Measurements from ENCODE around the gene DOC2A. TPM values are rescaled to one million over a fixed set of nuclear protein-coding genes. Genes with fewer than 3 reads are reported as not detected.

DOC2A gene
- total RNA-seq, 2 donors from 2014 or later: 6.2 to 9.9 TPM

- Mint-ChIP-seq H3K27ac (no peak within 1 kb of the TSS), H3K4me1 (peaks cover 2% of the 10 kb centered on the region), H3K27me3 (ENCODE audit: insufficient read depth) (peaks cover 65% of the 10 kb centered on the region), H3K4me3 (peak within 1 kb of the TSS; percentile 47), H3K9me3 (no peaks in the 10 kb centered on the region), H3K36me3 (ENCODE audit: low read depth) (no peaks in the 10 kb centered on the region)
- TF ChIP-seq, protein P1, sequence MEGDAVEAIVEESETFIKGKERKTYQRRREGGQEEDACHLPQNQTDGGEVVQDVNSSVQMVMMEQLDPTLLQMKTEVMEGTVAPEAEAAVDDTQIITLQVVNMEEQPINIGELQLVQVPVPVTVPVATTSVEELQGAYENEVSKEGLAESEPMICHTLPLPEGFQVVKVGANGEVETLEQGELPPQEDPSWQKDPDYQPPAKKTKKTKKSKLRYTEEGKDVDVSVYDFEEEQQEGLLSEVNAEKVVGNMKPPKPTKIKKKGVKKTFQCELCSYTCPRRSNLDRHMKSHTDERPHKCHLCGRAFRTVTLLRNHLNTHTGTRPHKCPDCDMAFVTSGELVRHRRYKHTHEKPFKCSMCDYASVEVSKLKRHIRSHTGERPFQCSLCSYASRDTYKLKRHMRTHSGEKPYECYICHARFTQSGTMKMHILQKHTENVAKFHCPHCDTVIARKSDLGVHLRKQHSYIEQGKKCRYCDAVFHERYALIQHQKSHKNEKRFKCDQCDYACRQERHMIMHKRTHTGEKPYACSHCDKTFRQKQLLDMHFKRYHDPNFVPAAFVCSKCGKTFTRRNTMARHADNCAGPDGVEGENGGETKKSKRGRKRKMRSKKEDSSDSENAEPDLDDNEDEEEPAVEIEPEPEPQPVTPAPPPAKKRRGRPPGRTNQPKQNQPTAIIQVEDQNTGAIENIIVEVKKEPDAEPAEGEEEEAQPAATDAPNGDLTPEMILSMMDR (conservative IDR thresholded peaks at IDR 0.05): no peak
- 2% methylated on average over 25 of the region's 27 CpGs; no CpG with 5 or more reads in 1 of the 2 experiments for WGBS, 2 experiments (ENCODE audit: insufficient coverage in 1 of 2, insufficient read length in 1 of 2)
- peak within 1 kb of the TSS; percentile 45 for H3K4me3 ChIP-seq (ENCODE audit: low read length)
- H3K4me1 ChIP-seq (ENCODE audit: control insufficient read depth, insufficient read depth, low read length): no peaks in the 10 kb centered on the region
- no peaks in the 10 kb centered on the region for H3K36me3 ChIP-seq (ENCODE audit: control insufficient read depth, insufficient read depth, low read length)
- H3K27me3 ChIP-seq (ENCODE audit: control insufficient read depth, insufficient read depth, low read length, poor library complexity, severe bottlenecking): peaks cover 35% of the 10 kb centered on the region
- no peak within 1 kb of the TSS for H3K9ac ChIP-seq (ENCODE audit: extremely low read depth, low read length, poor library complexity, severe bottlenecking)
- H3K9me3 ChIP-seq (ENCODE audit: control insufficient read depth, low read length): no peaks in the 10 kb centered on the region
- DNase-seq: peak; percentile 81
- H3K27ac ChIP-seq (ENCODE audit: low read depth, low read length): no peak within 1 kb of the TSS
Measured at GRCh38 chr16:30030841-30031413, 20.1 kb upstream of the DOC2A start, which contains the start of gene TLCD3B. TSS of gene TLCD3B (minus strand) at chr16:30031271. CDS start at chr16:30030527, 744 bp downstream.

- Mint-ChIP-seq H3K9me3 (no peaks in the 10 kb centered on the region), H3K27ac (no peak overlapping the region)
Measured at GRCh38 chr16:30030011-30030685, 19.3 kb upstream of the DOC2A start.

DNA sequence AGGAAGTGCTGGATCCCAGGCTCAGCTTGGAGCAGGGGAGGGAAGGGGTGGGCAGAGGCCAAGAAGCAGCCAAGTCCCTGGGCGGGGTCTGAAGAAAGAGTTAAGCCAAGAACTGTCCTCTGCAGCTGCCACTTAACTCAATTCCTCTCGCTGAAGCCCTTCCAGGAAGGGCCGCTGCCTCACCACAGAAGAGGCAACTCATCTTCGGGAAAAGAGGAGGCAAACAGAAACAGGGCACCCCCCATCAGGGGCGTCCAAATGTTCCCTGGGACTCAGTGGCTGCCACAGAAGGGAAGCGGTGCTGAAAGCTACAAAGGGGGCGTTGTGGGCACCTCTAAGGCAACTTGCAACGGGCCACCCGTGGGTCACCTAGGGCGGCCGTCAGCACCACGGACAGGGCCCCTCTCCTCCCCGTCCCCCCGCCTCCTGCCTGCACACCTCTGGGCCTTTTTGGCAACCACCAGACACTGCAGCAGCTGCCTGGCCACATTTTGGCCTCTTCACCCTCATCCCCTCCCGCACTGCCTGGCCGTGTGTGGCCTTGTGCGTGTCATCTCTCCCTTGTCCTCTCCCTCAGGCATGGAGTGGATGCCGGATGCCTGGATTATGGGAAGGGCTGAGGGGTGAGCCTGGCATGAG is 17.7 kb upstream of the DOC2A start:
- H3K9me3 ChIP-seq (ENCODE audit: control insufficient read depth, low read length): no peaks in the 10 kb centered on the region
- no peaks in the 10 kb centered on the region for H3K4me1 ChIP-seq (ENCODE audit: control insufficient read depth, insufficient read depth, low read length)
- no peak overlapping the region for H3K9ac ChIP-seq (ENCODE audit: extremely low read depth, low read length, poor library complexity, severe bottlenecking)
- H3K4me1 Mint-ChIP-seq: peaks cover 2% of the 10 kb centered on the region
- no peaks in the 10 kb centered on the region for H3K36me3 ChIP-seq (ENCODE audit: control insufficient read depth, insufficient read depth, low read length)
- H3K9me3 Mint-ChIP-seq: no peaks in the 10 kb centered on the region
- 37 to 38% methylated on average over 9 to 18 of the region's 18 CpGs for WGBS, 2 experiments (ENCODE audit: insufficient coverage in 1 of 2, insufficient read length in 1 of 2)
- H3K27ac Mint-ChIP-seq: no peak overlapping the region
- DNase-seq: peak; percentile 91
- H3K36me3 Mint-ChIP-seq (ENCODE audit: low read depth): no peaks in the 10 kb centered on the region
- H3K4me3 ChIP-seq (ENCODE audit: low read length): no peak overlapping the region
- H3K27ac ChIP-seq (ENCODE audit: low read depth, low read length): no peak overlapping the region
- peaks cover 21% of the 10 kb centered on the region for H3K27me3 ChIP-seq (ENCODE audit: control insufficient read depth, insufficient read depth, low read length, poor library complexity, severe bottlenecking)
- H3K4me3 Mint-ChIP-seq: no peak overlapping the region
- peaks cover 44% of the 10 kb centered on the region for H3K27me3 Mint-ChIP-seq (ENCODE audit: insufficient read depth)
- TF ChIP-seq, protein P1 (conservative IDR thresholded peaks at IDR 0.05): no peak

More at GRCh38 chr16:30030011-30030685, 19.3 kb upstream of the DOC2A start:
- WGBS, 2 experiments (ENCODE audit: insufficient coverage in 1 of 2, insufficient read length in 1 of 2): 12 to 30% methylated on average over 5 to 23 of the region's 23 CpGs
- DNase-seq: no peak
- no peak overlapping the region for H3K27ac ChIP-seq (ENCODE audit: low read depth, low read length)
- H3K9ac ChIP-seq (ENCODE audit: extremely low read depth, low read length, poor library complexity, severe bottlenecking): no peak overlapping the region
- H3K36me3 Mint-ChIP-seq (ENCODE audit: low read depth): no peaks in the 10 kb centered on the region
- peak overlapping the region; percentile 47 for H3K4me3 Mint-ChIP-seq
- no peaks in the 10 kb centered on the region for H3K36me3 ChIP-seq (ENCODE audit: control insufficient read depth, insufficient read depth, low read length)
- no peak overlapping the region for H3K4me3 ChIP-seq (ENCODE audit: low read length)
- H3K27me3 Mint-ChIP-seq (ENCODE audit: insufficient read depth): peaks cover 57% of the 10 kb centered on the region
- H3K4me1 ChIP-seq (ENCODE audit: control insufficient read depth, insufficient read depth, low read length): no peaks in the 10 kb centered on the region
- peaks cover 2% of the 10 kb centered on the region for H3K4me1 Mint-ChIP-seq
- TF ChIP-seq, protein P1 (conservative IDR thresholded peaks at IDR 0.05): no peak
- H3K9me3 ChIP-seq (ENCODE audit: control insufficient read depth, low read length): no peaks in the 10 kb centered on the region
- H3K27me3 ChIP-seq (ENCODE audit: control insufficient read depth, insufficient read depth, low read length, poor library complexity, severe bottlenecking): peaks cover 27% of the 10 kb centered on the region

Measured in endodermal cell (in vitro differentiated cells).